Measurements from ENCODE around the gene GPR83.

Gene GPR83

DNA sequence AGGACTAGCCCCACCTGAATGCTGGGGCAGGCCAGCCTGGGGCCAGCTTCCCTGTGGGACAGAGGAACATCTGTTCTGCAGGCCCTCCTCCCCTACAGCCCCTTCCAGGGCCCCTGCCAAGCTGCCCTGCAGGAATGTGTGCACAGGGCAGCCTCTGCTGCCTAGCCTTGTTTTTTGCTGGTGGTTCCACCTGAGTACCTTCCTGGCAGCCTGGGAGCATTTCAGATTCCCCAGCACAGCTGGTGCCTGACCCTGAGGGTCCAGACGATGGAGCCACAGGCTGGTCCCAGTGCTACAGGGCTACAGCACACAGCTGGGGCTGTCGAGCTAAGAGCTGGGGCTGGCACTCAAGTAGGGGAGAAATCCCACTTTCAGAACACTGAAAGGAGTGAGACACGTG lies 22.3 kb upstream of the GPR83 start:
- no peak for TF ChIP-seq TAF1 (IDR thresholded peaks at IDR 0.05; ENCODE audit: low read depth, low read length)
- TF ChIP-seq POLR2AphosphoS5 (IDR thresholded peaks at IDR 0.05; ENCODE audit: low read depth, low read length): no peak
- no peak for TF ChIP-seq PAX5 (IDR thresholded peaks at IDR 0.05; ENCODE audit: insufficient read depth, low read length, severe bottlenecking)
- no peak for TF ChIP-seq POLR2A (IDR thresholded peaks at IDR 0.05; ENCODE audit: low read depth, low read length)
- TF ChIP-seq POU2F2 (IDR thresholded peaks at IDR 0.05; ENCODE audit: low read depth, low read length): no peak
- TF ChIP-seq SPI1 (IDR thresholded peaks at IDR 0.05; ENCODE audit: low read depth, low read length): no peak
- DNase-seq (ENCODE audit: insufficient read length, low spot score): no peak
- FAIRE-seq: no peak

GRCh38 chr11:94418123-94418765 lies 17.0 kb upstream of the GPR83 start:
- TF ChIP-seq TAF1 (IDR thresholded peaks at IDR 0.05; ENCODE audit: low read depth, low read length): no peak
- TF ChIP-seq POLR2A (IDR thresholded peaks at IDR 0.05; ENCODE audit: low read depth, low read length): no peak
- TF ChIP-seq POLR2AphosphoS5 (IDR thresholded peaks at IDR 0.05; ENCODE audit: low read depth, low read length): no peak
- no peak for TF ChIP-seq POU2F2 (IDR thresholded peaks at IDR 0.05; ENCODE audit: low read depth, low read length)
- TF ChIP-seq SPI1 (IDR thresholded peaks at IDR 0.05; ENCODE audit: low read depth, low read length): no peak
- no peak for TF ChIP-seq PAX5 (IDR thresholded peaks at IDR 0.05; ENCODE audit: insufficient read depth, low read length, severe bottlenecking)
- FAIRE-seq: no peak

GRCh38 chr11:94417386-94417987 lies 16.3 kb upstream of the GPR83 start:
- DNase-seq (ENCODE audit: insufficient read length, low spot score): no peak
- TF ChIP-seq POLR2AphosphoS5 (IDR thresholded peaks at IDR 0.05; ENCODE audit: low read depth, low read length) (no peak), TAF1 (IDR thresholded peaks at IDR 0.05; ENCODE audit: low read depth, low read length) (no peak), POU2F2 (IDR thresholded peaks at IDR 0.05; ENCODE audit: low read depth, low read length) (no peak), POLR2A (IDR thresholded peaks at IDR 0.05; ENCODE audit: low read depth, low read length) (no peak), SPI1 (IDR thresholded peaks at IDR 0.05; ENCODE audit: low read depth, low read length) (no peak), PAX5 (IDR thresholded peaks at IDR 0.05; ENCODE audit: insufficient read depth, low read length, severe bottlenecking) (no peak)
- FAIRE-seq: no peak

More at GRCh38 chr11:94418123-94418765, 17.0 kb upstream of the GPR83 start:
- DNase-seq (ENCODE audit: insufficient read length, low spot score): no peak

DNA sequence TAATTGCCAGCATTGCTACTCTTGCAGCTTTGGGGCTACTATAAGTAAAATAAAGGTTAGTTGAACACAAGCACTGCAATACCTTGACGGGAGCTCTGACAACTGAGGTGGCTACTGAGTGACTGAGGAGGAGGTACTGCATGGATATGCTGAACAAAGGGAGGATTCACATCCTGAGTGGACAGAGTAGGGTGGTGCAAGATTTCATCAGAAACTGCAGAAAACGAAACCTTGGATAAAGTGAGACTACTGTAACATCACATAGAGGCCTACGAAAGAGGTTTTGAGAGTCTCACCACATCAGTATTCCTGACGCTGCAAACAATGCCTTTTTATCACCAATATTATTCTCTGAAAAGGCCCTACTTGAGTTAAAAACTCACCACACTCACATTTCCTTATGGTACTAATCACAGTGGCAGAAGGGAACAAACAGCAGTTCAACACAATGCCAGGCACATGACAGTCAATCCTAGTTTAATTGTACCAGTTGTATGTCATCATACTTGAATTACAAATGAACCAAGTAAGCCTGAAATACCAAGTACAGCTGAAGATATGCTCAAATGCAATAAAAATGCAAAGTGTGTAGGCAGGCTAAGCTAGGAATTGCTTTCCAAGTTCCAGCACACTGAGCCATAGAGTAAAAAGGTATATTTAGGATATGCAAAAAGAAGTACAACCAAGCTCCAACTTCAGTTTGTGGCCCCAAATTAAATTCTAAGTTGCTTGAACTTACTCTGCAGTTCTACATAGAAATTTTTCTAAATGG lies 4.0 kb upstream of the GPR83 start:
- DNase-seq (ENCODE audit: insufficient read length, low spot score) (no peak), FAIRE-seq (no peak)
- TF ChIP-seq TAF1 (IDR thresholded peaks at IDR 0.05; ENCODE audit: low read depth, low read length): no peak
- no peak for TF ChIP-seq POLR2AphosphoS5 (IDR thresholded peaks at IDR 0.05; ENCODE audit: low read depth, low read length)
- TF ChIP-seq SPI1 (IDR thresholded peaks at IDR 0.05; ENCODE audit: low read depth, low read length): no peak
- TF ChIP-seq POU2F2 (IDR thresholded peaks at IDR 0.05; ENCODE audit: low read depth, low read length): no peak
- TF ChIP-seq PAX5 (IDR thresholded peaks at IDR 0.05; ENCODE audit: insufficient read depth, low read length, severe bottlenecking): no peak
- TF ChIP-seq POLR2A (IDR thresholded peaks at IDR 0.05; ENCODE audit: low read depth, low read length): no peak

GRCh38 chr11:94402355-94402754 lies 1.1 kb upstream of the GPR83 start:
- DNase-seq (ENCODE audit: insufficient read length, low spot score) (no peak), FAIRE-seq (no peak)
- no peak for TF ChIP-seq POLR2AphosphoS5 (IDR thresholded peaks at IDR 0.05; ENCODE audit: low read depth, low read length)

DNA sequence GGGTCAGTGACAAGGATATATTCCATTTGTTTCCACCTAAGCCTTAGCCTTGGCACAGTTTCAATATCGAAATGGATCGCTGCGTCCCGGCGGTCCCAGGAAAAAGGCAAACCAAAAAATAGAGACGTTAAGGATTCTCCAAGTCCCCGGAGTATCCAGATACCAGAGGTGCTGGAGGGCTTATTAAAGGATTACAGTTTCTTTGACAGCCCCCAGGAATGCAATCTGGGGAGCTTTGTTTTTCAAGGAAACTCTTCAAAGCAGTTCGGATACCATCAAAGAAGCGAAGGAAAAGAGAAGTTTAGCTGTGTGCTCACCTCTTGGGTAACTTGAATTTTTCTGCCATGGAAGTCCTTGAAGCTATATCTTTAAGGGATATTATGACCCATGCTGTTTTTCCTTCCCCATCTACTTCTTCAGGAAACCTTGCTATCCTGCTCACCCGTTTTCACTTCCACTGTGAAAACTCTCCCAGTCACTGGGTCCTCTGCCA lies 600 bp upstream of the GPR83 start:
- no peak for TF ChIP-seq TAF1 (IDR thresholded peaks at IDR 0.05; ENCODE audit: low read depth, low read length)
- no peak for TF ChIP-seq POU2F2 (IDR thresholded peaks at IDR 0.05; ENCODE audit: low read depth, low read length)
- no peak for TF ChIP-seq POLR2AphosphoS5 (IDR thresholded peaks at IDR 0.05; ENCODE audit: low read depth, low read length)
- TF ChIP-seq PAX5 (IDR thresholded peaks at IDR 0.05; ENCODE audit: insufficient read depth, low read length, severe bottlenecking): no peak
- TF ChIP-seq SPI1 (IDR thresholded peaks at IDR 0.05; ENCODE audit: low read depth, low read length): no peak
- TF ChIP-seq POLR2A (IDR thresholded peaks at IDR 0.05; ENCODE audit: low read depth, low read length): no peak
- DNase-seq (ENCODE audit: insufficient read length, low spot score) (no peak), FAIRE-seq (no peak)

- no peak for DNase-seq (ENCODE audit: insufficient read length, low spot score)
- TF ChIP-seq POLR2A (IDR thresholded peaks at IDR 0.05; ENCODE audit: low read depth, low read length): no peak
- no peak for FAIRE-seq
Observed at GRCh38 chr11:94400457-94400838, 771 bp downstream of the GPR83 start.

- TF ChIP-seq POLR2AphosphoS5 (IDR thresholded peaks at IDR 0.05; ENCODE audit: low read depth, low read length): no peak
- TF ChIP-seq SPI1 (IDR thresholded peaks at IDR 0.05; ENCODE audit: low read depth, low read length): no peak
- TF ChIP-seq POU2F2 (IDR thresholded peaks at IDR 0.05; ENCODE audit: low read depth, low read length): no peak
- TF ChIP-seq PAX5 (IDR thresholded peaks at IDR 0.05; ENCODE audit: insufficient read depth, low read length, severe bottlenecking): no peak
- TF ChIP-seq TAF1 (IDR thresholded peaks at IDR 0.05; ENCODE audit: low read depth, low read length): no peak
- TF ChIP-seq POLR2A (IDR thresholded peaks at IDR 0.05; ENCODE audit: low read depth, low read length): no peak
- FAIRE-seq (no peak), DNase-seq (ENCODE audit: insufficient read length, low spot score) (no peak)
Observed at GRCh38 chr11:94400050-94400449, 1.2 kb downstream of the GPR83 start.

- DNase-seq (ENCODE audit: insufficient read length, low spot score) (no peak), FAIRE-seq (no peak)
- TF ChIP-seq POLR2AphosphoS5 (IDR thresholded peaks at IDR 0.05; ENCODE audit: low read depth, low read length): no peak
- no peak for TF ChIP-seq POLR2A (IDR thresholded peaks at IDR 0.05; ENCODE audit: low read depth, low read length)
- no peak for TF ChIP-seq PAX5 (IDR thresholded peaks at IDR 0.05; ENCODE audit: insufficient read depth, low read length, severe bottlenecking)
- TF ChIP-seq SPI1 (IDR thresholded peaks at IDR 0.05; ENCODE audit: low read depth, low read length): no peak
Observed at GRCh38 chr11:94398101-94398500, 3.1 kb downstream of the GPR83 start.

All from GM12891 (cell line).